NCI-H524 treated with DMSO at 0.1 percent for 48 hours (cell line): ENCODE measurements around the gene TSR3.

Experiments
- DNase-seq: peaks from one replicate; lab custom pipeline; 2025; lab: John Stamatoyannopoulos, UW

TSR3 gene

DNA sequence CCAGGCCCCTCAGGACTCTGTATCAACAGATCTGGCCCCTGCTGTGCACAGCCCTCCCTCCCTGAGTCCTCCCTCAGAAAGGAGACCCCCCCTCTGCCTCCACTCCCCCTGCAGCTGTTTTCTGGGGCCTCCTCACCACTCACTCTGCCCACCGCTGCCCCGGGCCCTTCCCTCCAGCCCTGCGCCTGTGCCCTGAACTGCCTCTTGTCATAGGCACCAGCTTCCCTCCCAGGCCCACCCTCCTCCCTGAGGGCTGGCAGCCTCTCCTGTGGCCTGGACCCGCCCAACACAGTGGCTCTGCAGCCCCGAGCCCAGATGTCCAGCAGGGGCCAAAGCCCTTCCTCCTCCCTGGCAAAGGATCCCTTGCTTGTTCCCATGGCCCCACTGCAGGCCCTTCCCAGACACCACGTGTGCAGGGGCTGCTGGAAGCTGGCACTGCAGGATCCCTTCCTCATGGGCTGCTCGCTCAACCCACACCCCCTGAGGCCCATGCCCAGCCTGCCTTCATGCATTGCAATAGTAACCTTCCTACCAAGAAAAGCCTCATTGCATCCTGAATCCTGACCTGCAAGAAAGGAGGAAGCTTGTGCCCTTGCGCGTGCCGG, 25.8 kb upstream of the TSR3 start:
- no peak for DNase-seq

DNA sequence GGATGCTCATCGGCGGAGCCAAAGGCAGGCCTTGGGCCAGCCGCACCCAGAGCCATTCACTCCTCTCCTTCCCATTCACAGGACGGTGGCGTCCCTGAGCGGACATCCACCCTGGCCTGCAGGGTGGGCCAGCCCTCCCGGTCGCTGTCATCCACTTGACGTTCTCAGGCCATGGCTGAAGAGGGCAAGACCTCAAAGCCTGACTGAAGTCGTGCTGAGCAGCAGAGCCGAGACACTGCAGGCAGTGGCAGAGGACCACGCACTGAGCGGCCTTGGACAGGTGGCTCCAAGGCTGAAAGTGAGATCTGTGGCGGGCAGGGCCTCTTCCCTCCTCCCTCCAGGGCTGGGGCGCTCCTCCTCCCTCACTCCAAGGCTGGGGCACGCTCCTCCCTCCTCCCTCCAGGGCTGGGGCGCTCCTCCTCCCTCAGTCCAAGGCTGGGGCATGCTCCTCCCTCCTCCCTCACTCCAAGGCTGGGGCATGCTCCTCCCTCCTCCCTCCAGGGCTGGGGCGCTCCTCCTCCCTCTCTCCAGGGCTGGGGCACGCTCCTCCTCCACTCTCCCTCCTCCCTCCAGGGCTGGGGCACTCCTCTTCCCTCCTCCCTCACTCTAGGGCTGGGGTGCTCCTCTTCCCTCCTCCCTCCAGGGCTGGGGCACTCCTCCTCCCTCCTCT, 24.2 kb upstream of the TSR3 start:
- no peak for DNase-seq

DNA sequence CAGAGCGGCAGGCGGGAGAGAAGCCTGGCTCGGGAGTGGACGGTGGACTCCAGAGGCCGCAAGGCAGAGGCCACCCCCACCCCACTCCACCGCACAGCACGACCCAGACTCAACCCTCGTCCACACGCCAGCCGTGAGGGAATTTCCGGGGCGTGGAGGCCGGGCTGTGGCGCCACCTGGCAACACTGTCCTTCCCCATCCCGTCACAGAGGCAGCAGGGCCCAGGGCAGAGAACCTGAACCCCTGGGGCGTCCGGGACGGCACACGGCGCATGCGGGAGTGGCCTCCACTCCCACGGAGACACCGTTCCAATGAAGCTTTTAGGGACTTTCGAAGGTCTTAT, 23.6 kb upstream of the TSR3 start:
- DNase-seq = no peak

DNA sequence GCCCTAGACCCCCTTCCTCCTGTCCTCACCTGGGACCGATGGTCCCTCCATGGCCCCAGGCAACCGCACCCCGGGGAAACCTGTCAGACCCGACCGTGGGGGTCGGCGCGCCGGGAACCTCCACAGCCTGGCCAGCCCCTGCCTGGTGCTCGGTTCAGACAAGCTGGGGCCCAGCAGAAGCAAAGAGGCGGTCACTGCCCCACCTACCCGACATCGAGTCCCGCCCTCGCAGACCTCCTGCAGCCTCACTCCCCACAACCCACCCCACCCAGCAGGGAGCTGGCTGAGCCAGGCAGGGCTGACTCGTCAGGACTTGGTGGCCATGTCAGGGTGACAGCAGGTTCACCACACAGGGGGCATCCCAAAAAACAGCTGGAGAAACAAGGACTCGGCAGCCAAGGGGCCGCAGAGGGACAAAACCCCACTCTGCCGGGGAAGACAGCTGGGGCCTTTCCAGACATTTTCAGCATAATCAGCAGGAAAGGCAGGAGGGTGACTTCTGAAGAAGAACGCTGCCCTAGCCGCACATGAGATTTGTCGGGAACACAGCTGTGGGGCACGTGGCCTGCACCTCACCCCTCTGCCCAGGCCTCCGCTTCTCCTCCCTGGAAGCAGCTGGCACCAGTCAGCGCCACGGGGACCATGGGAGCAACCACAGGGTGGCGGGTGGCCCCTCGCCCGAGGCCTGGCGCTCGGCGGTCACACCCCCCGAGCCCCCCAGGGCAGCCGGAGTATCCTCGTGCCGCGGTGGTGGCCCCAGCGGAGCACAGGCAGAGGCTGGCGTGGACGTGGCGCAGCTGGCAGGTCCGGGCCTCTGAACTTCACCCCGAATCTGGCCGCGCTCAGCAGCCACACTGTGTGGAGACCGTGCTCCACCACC, 23.0 kb upstream of the TSR3 start:
- no peak for DNase-seq

DNA sequence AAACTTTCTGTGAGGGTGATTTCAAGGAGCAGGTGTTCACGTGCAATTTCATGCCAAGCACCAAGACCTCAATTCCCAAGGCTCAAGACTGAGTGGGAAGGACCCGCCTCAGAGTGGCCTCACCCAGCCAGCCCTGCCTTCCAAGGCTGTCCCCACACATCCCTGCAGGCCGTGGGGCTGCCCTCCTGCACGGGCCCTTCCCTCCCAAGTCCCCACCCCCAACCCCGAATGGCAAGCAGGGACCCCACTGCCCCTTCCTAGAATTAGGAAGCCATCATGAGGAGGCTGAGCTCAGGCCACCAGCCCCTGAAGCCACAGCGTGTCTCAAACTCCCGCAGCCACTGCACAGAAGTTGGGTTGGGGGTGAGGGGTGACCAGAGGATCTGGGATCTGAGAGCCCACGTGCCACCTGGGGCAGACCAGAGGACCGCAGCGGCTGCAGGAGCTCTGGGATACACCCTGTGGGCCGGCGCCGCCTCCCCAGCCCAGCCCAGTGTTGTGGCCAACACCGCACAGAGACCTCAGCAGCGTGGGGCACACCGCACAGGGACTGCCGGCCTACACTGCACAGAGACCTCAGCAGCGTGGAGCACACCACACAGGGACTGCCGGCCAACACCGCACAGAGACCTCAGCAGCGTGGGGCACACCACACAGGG, 20.7 kb upstream of the TSR3 start:
- DNase-seq = no peak

DNA sequence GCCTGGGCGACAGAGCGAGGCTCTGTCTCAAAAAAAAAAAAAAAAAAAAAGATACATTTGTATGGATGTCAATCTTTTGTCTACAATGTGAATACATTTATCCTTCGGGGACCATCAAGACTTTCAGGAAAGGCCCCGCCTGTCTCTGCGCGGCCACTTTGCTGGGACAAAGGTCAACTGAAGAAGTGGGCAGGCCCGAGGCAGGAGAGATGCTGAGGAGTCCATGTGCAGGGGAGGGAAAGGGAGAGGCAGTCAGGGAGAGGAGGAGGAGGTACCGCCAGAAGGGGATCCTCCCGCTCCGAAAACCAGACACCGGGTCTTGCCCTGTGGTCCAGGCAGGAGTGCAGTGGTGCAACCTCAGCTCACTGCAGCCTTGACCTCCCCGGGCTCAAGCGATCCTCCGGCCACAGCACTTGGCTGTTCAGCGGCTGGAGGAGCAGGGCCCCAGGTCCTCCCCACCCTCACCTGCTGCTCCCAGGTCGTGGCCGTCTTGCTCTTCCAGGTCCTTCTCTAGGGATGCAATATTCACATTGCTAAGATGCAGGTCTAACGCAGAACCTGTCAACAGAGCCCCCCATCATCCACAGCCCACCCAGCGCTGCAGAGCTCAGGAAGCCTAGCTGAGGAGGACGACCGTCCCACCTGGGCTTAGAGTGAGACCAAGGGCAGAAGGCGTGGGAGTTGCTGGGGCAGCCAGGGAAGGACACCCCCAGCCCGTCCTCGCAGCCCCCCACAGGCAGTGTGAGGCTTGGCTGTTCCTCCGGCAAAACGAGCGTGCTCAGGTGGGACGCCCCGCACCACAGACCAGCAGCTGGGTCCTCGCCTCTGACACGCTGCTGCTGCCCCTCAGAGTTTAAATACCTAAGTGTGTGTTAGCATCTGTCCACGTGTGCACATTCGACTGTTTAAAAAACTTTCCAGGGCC, 19.6 kb upstream of the TSR3 start:
- no peak for DNase-seq

DNA sequence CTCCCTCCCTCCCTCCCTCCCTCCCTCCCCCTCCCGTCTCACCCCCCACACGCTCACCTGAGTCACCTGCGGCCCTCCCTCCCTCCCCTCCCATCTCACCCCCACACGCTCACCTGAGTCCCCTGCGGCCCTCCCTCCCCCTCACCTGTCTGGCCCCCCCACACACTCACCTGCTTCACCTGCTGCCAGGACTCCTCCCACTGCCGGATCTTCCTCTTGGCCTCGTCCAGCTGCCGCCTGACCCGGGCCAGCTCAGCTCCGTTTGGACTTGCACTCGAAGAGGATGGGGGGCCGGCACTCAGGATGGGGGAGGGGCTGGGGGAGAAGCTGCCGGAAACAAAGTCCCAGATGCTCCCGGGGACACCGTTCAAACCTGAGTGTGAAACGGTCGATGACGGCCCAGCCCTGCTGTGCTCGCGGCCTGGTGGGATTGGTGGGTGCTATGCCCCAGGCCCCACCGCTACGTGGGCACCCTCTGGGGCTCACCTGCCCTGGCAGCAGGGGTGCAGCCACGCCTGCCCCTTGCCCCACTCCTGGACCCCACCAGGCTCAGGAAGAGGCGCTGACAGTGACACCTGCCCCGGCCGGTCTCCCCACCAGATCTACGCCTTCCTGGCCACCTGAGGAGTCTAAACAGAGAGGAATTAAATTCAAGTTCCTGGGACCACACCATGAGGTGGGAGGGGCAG, 16.0 kb upstream of the TSR3 start:
- DNase-seq = no peak

DNA sequence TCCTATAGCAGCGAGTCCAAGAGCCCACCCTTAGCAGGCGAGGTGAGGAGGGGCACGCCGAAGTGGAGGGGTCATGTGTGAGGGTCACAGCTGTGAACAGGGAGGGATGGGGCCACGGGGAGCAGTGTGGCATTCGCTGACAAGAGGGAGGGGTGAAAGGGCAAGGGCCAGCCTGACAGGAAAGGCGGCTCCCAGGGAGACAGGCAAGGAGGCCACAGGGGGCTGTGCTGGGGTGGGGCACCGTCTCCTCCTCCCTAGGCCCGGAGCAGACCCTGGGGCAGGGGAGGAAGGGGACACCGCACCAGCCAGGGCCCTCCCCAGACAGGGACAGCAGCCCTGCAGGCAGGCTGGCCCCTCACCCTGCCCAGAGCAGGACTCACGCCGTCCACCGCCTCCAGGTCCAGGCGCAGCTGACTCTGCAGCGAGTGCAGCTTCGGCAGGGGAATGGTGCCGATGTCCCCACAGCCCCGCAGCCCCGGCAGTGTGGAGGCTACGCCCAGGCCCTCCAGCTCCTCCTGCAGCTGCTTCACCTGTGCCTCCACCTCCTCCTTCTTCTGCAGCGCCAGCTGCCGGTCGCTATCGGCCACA, 15.1 kb upstream of the TSR3 start:
- DNase-seq = no peak

DNA sequence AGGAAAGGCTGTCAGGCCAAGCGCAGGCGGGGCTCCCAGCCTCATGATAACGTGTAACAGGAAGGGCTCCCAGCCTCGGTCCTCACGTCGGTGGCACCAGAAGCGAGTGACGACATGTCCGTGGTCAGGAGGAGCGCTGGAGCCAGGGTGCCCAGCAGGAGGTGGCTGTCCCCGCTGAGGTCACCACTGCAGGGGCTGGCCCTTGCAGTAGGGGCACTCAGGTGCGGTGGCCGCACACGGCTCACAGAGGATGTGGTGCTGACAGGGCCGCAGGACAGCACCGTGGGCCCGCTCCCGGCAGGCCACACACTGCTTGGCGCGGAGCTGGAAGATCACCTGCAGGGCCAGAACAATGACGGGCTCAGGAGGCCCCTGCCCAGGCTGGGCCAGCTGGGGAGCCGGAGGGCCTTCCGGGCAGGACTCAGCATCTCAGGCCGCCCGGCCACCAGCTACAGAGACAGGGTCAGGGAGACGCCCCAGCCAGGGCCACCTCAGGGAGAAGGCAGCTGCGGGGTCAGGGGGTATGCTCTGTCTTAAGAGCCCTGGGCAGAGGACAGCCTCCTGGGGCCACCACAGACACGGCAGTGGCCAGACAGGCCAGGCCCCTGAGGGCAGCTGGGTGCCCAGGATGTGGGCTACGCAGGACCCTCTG, 14.5 kb upstream of the TSR3 start:
- DNase-seq = no peak

DNA sequence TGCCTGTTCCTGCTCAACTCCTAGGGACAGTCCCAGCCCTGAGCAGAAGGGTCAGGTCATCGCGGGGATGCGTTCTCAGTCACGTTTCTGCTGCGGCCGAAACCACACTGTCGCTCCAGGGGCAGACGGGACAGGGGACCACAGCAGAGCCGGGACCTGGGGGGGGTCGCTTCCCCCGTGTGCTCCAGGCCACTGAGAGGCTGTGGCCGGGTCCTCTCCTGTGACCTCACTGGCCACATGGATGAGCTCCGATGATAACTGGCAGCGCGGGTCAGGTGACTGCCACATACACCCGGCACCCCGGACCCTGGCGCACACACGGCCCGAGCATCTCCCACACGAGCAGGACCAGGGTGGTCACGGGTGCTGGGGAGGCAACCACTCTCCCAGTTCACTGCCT, 12.8 kb upstream of the TSR3 start:
- no peak for DNase-seq

DNA sequence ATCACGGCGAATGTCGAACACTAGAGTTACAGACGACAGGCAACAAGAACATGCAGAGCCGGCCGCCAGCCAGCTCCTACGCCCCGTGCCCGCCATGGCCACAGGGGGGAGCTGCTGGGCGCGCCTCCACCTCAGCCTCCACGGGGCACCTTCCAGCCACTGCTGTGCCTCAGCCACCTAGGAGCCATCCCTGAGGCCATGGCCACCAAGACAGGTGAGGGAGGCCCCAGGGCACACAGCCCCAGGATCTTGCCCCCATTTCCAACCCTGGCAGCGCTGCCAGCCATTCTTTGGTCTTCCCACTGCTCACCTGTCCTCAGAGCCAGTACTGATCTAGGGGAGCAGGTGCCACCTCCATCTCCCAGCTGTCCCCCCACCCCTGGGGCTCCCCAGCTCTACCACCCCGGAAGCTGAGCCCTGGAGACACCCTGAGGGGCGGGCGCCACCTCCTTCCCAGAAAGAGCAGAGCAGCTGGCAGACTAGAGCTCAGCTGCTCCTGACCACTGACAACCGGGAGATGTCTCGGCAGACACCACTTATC, 11.9 kb upstream of the TSR3 start:
- no peak for DNase-seq

DNA sequence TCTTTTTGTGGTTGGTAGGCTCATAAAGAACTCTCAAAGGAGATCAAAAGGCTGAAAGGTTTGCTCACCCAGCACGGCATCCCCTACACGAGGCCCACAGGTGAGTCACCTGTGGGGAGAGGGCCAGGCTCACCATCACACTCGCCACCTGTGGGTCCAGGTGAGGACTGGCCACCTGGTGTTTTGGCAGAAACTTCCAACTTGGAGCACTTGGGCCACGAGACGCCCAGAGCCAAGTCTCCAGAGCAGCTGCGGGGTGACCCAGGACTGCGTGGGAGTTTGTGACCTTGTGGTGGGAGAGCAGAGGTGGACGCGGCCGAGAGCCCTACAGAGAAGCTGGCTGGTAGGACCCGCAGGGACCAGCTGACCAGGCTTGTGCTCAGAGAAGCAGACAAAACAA, 11.1 kb upstream of the TSR3 start:
- DNase-seq = no peak

DNA sequence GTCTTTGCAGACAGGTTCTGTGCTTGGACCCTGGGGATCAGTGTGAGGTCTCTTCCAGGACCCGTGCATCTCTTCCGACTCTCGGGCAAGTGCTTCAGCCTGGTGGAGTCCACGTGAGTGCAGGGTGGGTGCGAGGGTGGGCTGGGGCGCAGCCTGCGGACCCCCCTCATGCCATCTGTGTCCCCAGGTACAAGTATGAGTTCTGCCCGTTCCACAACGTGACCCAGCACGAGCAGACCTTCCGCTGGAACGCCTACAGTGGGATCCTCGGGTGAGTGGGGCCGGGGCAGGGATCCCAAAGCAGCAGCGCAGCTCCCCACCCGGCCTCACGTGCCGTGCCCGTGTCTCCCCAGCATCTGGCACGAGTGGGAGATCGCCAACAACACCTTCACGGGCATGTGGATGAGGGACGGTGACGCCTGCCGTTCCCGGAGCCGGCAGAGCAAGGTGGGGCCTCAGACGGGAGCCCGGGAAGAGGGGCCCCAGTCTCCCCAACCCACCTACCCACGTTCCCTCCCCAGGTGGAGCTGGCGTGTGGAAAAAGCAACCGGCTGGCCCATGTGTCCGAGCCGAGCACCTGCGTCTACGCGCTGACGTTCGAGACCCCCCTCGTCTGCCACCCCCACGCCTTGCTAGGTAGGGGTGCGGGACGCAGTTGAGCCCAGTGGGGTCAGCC, 10.1 kb upstream of the TSR3 start:
- no peak for DNase-seq

DNA sequence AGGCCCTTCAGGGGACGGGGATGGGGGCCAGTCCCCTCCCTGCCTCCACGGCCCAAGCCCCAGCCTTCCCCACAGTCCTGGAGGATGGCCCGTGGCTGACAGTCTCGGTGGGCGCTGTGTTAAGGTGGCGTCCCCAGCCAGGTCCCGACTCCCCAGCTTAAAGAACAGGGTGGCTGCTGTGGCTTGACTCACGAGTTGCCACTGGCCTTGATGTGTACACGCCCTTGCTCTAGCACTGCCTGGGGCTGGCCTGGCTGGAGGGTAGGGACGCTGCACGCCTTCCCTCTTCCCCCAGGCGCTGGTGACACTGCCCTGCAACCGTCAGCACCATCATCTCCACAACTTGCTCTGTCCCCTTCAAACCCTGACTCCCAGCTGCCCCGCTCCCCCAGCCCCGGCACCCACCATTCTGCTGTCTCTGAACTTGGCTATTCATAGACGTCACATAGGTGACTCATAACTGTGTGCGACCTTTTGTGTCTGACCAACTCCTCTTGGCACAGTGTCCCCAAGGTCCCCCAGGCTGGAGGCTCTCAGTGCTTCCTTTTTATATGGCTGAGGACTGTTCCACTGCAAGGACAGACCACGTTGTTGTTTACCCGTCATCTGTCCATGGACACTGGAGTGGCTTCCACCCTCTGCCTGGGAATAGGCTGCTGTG, 6.4 kb upstream of the TSR3 start:
- DNase-seq = no peak

DNA sequence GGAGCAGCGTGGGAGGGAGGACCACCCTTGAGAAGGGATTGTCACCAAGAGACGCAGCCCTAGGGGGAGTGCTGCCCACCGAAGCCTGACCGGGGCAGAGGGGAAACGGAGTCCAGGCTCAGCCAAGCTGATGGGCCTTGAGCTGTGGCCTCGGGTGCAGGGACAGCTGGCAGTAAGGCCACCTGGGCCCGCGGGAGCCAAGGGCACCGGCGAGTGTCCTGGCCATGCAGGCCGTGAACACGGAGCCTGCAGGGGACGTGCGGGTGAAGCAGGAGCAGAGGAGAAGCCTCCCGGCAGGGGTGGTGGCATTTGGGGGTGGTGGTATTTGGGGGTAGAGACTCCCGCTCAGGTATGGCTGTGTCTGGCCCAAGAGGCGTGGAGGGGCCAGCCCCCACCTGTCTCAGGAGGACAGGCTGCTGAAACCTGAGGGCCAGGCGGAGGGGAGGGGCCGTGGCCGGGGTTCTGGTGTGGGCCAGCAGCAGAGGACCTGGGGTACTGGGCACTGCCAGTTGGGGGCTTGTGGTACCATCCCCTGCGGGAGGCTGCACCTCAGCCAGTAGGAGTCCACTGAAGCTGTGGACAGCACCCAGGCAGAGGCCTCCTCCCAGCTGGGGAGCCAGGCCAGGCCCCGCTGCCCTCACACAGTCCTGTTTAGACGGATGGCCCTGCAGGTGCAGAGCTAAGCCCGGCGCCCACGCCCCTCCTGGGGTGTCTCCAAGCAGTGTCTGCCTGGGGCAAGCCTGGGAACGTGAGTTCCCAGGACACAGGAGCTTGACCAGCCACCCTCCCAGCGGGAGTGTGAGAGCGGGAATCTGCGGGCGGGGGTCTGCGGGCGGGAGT, 4.6 kb upstream of the TSR3 start:
- no peak for DNase-seq

DNA sequence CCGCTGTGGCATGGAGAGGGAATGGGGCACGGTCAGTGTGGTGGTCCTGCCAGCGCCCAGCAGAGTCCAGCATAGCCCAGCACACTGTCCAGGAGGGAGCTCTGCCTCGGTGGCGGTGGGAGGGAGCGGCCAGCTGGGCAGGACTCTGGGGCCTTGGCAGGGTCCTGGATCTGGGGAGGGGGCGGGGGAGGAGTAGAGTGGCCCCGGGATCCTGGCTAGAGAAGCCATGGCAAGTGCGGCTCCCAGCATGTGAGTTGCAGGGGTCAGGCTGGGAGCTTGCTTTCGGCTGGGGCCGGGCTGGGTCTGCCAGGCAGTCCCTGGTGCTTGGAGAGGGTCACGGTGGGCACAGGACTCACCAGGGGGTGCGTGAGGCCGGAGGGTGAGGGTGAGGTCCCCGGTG, 3.9 kb upstream of the TSR3 start:
- DNase-seq = no peak

DNA sequence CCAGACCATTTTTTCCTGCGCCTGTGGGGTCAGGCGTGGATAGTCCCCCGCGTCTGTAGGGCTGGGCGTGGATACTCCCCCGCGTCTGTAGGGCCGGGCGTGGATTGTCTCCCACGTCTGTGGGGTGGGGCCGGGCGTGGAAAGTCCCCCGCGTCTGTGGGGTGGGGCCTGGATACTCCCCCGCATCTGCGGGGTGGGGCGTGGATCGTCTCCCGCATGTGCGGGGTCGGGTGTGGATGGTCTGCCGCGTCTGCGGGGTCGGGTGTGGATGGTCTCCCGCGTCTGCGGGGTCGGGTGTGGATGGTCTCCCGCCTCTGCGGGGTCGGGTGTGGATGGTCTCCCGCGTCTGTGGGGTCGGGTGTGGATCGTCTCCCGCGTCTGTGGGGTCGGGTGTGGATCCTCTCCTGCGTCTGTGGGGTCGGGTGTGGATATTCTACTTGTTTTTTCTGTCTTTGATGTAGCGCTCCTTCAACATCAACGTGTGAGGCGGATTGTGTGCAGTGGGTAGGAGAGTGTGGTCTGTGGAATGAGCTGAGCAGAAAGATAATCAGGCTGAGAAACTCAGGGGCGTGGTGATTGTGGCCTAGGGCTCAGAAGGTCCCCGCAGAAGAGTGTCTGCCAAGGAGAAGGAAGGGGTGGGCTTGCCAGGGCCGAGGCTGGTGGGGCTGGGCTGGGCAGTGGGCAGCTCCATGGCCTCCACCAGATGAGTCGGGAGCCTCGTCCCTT, 3.3 kb upstream of the TSR3 start:
- DNase-seq = no peak
